Kidney (tissue), 14 donors: ENCODE data around the gene TMEM109. TPM values are rescaled to one million over a fixed set of nuclear protein-coding genes. Genes with fewer than 3 reads are reported as not detected.

Experiments
- DNase-seq, 5 donors: peaks; one replicate each; pipeline ENCODE4 v3.0.0-alpha.2; 2013 to 2020
- FAIRE-seq: peaks from 2 replicates; lab custom pipeline; 2012; peaks lifted over from hg19 to GRCh38; lab: Jason Lieb, UNC
- H3K27ac ChIP-seq, 2 donors: one replicate each; pipeline ENCODE4 v1.7.0; 2013; ENCODE audit warnings: low read depth in 2 of 2, low read length in 2 of 2, inconsistent platforms in 1 of 2
- H3K27me3 ChIP-seq: one replicate; pipeline ENCODE4 v1.7.1; 2013; ENCODE audit warnings: low read length, inconsistent platforms; ENCODE audit not compliant: control insufficient read depth, insufficient read depth
- H3K36me3 ChIP-seq, 3 donors: one replicate each; pipeline versions ENCODE4 v1.7.0 to v1.7.1; 2013; ENCODE audit warnings: low read length in 3 of 3, control low read depth in 1 of 3, inconsistent platforms in 1 of 3; ENCODE audit not compliant: insufficient read depth in 3 of 3, control insufficient read depth in 2 of 3
- H3K4me1 ChIP-seq, 3 donors: one replicate each; pipeline versions ENCODE4 v1.7.0 to v1.7.1; 2013; ENCODE audit warnings: low read length in 3 of 3, inconsistent platforms in 1 of 3, low read depth in 1 of 3; ENCODE audit not compliant: control insufficient read depth in 2 of 3, insufficient read depth in 2 of 3
- H3K4me3 ChIP-seq, 3 donors: one replicate each; pipeline versions ENCODE4 v1.7.0 to v1.8.1; 2013; ENCODE audit warnings: low read length in 3 of 3, control low read depth in 1 of 3, inconsistent platforms in 1 of 3
- H3K9ac ChIP-seq, 3 donors: one replicate each; pipeline versions ENCODE4 v1.7.0 to v1.7.1; 2013; ENCODE audit warnings: low read length in 3 of 3, control low read depth in 1 of 3, inconsistent platforms in 1 of 3
- H3K9me3 ChIP-seq, 3 donors: one replicate each; pipeline versions ENCODE4 v1.7.0 to v1.7.1; 2013; ENCODE audit warnings: low read length in 3 of 3, control low read depth in 1 of 3, inconsistent platforms in 1 of 3; ENCODE audit not compliant: control insufficient read depth in 2 of 3, insufficient read depth in 1 of 3
- CTCF ChIP-seq: IDR thresholded peaks from 3 replicates; pipeline ENCODE4 v1.5.1; 2012; ENCODE audit warnings: mild to moderate bottlenecking, moderate library complexity, borderline replicate concordance; ENCODE audit not compliant: insufficient read depth; ENCODE audit errors: extremely low read depth
- intact Hi-C: fragments of 100-400 bp; cut with DNase I; formaldehyde crosslinking; loops from one replicate; pipeline ENCODE4 v1.11.1; 2022
- polyA plus RNA-seq: library from polyadenylated mRNA; stranded (reverse); fragments of 350-450 nt; fragmentation: Illumina TruSeq; extraction: RNeasy Lipid Tissue Mini Kit (QIAGEN cat#74804); gene quantifications from one replicate; pipeline ENCODE4 v1.2.3, GENCODE V29; 2014; ENCODE audit warnings: low read depth, low replicate concordance; ENCODE audit not compliant: insufficient read depth
- total RNA-seq: library from RNA; stranded (reverse); fragmentation: NEBNext Ultra II Directional; extraction: Animal tissue kit (Norgen Biotek cat#: 25700); gene quantifications from one replicate; pipeline ENCODE4 v1.2.1, GENCODE V29; 2021
- donor health status: control.
- donor health status: control.
- donor health status: control.
- donor health status: control.
- donor health status: control.
- donor health status: DM: yes; HTN: yes; CAD: no.
- donor health status: Normal renal cell carcinoma (clear cell type).

The TMEM109 gene
- total and polyA plus RNA-seq, 2 donors from 2014 or later: 130 to 139 TPM

DNA sequence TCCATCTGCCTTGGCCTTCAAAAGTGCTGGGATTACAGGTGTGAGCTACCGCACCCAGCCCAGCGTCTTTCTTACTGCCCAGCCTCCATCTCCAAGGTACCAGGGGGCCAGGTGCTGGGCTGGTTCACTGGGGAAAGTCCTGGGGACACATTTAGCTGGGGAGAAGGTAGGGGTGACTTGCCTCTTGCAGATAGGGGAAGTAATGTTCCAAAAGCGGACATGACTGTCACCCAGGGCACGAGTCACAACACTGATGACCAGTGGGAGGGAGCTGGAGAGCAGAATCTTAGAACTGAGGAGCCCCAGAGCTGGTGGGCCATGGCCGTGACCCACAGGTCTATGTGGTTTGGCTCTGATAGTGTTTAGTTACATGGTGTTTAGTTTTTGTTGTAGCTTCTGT is 40.5 kb downstream of the TMEM109 start:
- H3K27ac ChIP-seq: no peak overlapping the region
- no peak for FAIRE-seq

DNA sequence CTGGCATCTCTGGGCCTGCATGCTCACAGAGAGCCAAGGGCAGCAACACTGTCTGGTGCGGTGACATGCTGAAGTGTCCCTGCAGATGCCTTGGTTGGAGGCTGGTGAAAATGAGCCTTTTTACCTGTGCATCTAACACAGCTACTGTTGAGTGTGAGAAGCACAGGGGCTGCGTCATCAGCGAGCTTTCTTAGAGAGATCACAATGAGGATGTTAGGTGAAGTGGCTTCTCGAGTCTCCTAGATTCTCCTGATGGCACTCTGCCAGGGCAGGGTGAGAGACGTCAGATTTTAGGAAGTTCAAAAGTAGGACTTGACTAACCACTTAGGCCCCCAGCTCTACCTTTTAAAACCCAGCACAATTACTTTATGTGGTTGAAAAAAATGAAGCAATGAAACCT is 41.6 kb downstream of the TMEM109 start:
- FAIRE-seq (no peak), DNase-seq (no peak)
- H3K4me3 ChIP-seq: no peak overlapping the region
- no peaks in the 10 kb centered on the region for H3K36me3 ChIP-seq
- TF ChIP-seq CTCF: no peak
- no peak overlapping the region for H3K27ac ChIP-seq
- H3K4me1 ChIP-seq: no peaks in the 10 kb centered on the region
- no peaks in the 10 kb centered on the region for H3K27me3 ChIP-seq
- H3K9ac ChIP-seq: no peak overlapping the region
- no peaks in the 10 kb centered on the region for H3K9me3 ChIP-seq
- intact Hi-C loops: no loop called here

More for the DNA sequence above, 40.5 kb downstream of the TMEM109 start:
- intact Hi-C loops: no loop called here
- no peak for DNase-seq
- H3K36me3 ChIP-seq: no peaks in the 10 kb centered on the region
- no peak for TF ChIP-seq CTCF
- H3K9me3 ChIP-seq: no peaks in the 10 kb centered on the region
- no peaks in the 10 kb centered on the region for H3K27me3 ChIP-seq
- H3K4me3 ChIP-seq: no peak overlapping the region
- peaks cover 0 to 2% (median 0%) of the 10 kb centered on the region in 3 donors for H3K4me1 ChIP-seq
- no peak overlapping the region for H3K9ac ChIP-seq

- intact Hi-C loops: no loop called here
- no peak for FAIRE-seq
- no peaks in the 10 kb centered on the region for H3K36me3 ChIP-seq
- H3K9me3 ChIP-seq: no peaks in the 10 kb centered on the region
- H3K9ac ChIP-seq: no peak overlapping the region
- H3K4me1 ChIP-seq: no peaks in the 10 kb centered on the region
- no peak overlapping the region for H3K27ac ChIP-seq
- no peak for DNase-seq
- no peak for TF ChIP-seq CTCF
- no peaks in the 10 kb centered on the region for H3K27me3 ChIP-seq
- no peak overlapping the region for H3K4me3 ChIP-seq
Measured at GRCh38 chr11:60957188-60957587, 43.2 kb downstream of the TMEM109 start.

DNA sequence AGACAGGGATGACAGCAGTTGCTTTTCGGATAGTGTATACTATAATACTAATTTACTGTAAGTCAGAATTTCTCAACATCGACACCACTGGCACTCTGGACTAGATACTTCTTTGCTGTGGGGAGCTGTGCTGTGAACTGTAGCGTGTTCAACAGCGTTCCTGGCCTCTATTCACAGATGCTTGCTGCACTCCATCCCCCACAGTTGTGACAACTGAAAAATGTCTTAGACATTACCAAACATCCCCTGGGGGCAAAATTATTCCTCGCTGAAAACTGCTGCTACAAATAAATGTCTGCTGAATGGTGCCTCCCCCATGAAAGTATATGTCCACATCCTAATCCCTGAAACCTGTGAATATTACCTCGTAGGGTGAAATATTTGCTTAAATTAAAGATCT is 45.5 kb downstream of the TMEM109 start:
- Histone ChIP-seq H3K27me3 (no peaks in the 10 kb centered on the region), H3K9me3 (no peaks in the 10 kb centered on the region), H3K36me3 (no peaks in the 10 kb centered on the region), H3K4me3 (no peak overlapping the region), H3K27ac (no peak overlapping the region), H3K4me1 (no peaks in the 10 kb centered on the region), H3K9ac (no peak overlapping the region)
- DNase-seq (no peak), FAIRE-seq (no peak)
- intact Hi-C loops: no loop called here
- no peak for TF ChIP-seq CTCF
